Left colon (tissue), 2 donors: ENCODE results near the gene TMEM117. TPM values are rescaled to one million over a fixed set of nuclear protein-coding genes. Genes with fewer than 3 reads are reported as not detected.
"Not testable (repeated sequence)": the region's sequence is repeated elsewhere in the genome, so short reads cannot be mapped to it uniquely, and the experiment has no call there.

Experiments used
- ATAC-seq: fragments of 200-7000 bp; cut with Tn5 transposase; one replicate; pipeline ENCODE4 v1.9.1; 2020; ENCODE audit warnings: mild to moderate bottlenecking, moderate library complexity
- DNase-seq, 2 donors: peaks; one replicate each; pipeline ENCODE4 v3.0.0-alpha.2; 2020
- intact Hi-C, 2 donors: fragments of 100-400 bp; cut with DNase I in 1 of 2; cut with micrococcal nuclease in 1 of 2; formaldehyde crosslinking; loops; one replicate each; pipeline versions ENCODE4 v1.11.2 to v1.14.0; 2022; cut with DNase I, micrococcal nuclease
- total RNA-seq, 2 donors: library from RNA; stranded (reverse); fragmentation: NEBNext Ultra II Directional; extraction: Animal tissue kit (Norgen Biotek cat#: 25700); gene quantifications; one replicate each; pipeline ENCODE4 v1.2.1, GENCODE V29; 2021
- donor health status: DM: no; HTN: no; CAD: no.
- donor health status: DM: yes; HTN: yes; CAD: no.

TMEM117 gene
- total RNA-seq, 2 donors from 2014 or later: 10.5 to 11.5 TPM

- intact Hi-C loops: no loop called here
- ATAC-seq: peak; percentile 84
- DNase-seq: no peak
Measured at GRCh38 chr12:43981726-43982125, 145.8 kb downstream of the TMEM117 start.

DNA sequence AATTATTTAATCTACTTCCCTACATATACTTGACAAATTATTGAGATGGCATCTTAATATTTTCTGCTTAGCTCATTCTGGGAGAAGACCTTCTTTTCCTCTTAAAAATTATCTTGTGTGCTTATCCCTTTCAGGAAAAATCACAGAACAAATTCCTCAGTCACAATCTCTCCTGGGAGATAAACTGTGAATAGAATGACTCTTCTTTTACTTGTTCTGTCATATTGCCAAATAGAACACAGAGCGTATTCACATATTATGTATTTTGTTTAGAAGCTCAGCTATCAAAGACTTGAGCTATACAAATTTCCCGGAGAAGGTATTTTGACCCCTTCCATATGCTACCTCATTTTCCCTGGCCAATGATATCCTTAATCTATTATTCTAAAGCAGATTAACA is 146.7 kb downstream of the TMEM117 start:
- intact Hi-C loops: no loop called here
- no peak for DNase-seq
- no peak for ATAC-seq

- intact Hi-C loops: no loop called here
- DNase-seq (no peak), ATAC-seq (no peak)
Measured at GRCh38 chr12:43988838-43989560, 153.1 kb downstream of the TMEM117 start.

GRCh38 chr12:43992856-43993255 is 157.0 kb downstream of the TMEM117 start:
- intact Hi-C loops: no loop called here
- DNase-seq (no peak), ATAC-seq (no peak)

GRCh38 chr12:44000309-44000952 is 164.6 kb downstream of the TMEM117 start:
- ATAC-seq: peak; percentile 96
- DNase-seq: peak in 1 of 2 donors; percentile 18
- intact Hi-C loops: no loop called here

- ATAC-seq (no peak), DNase-seq (no peak)
- intact Hi-C loops: no loop called here
Measured at GRCh38 chr12:44002607-44003006, 166.7 kb downstream of the TMEM117 start.

GRCh38 chr12:44003721-44004120 is 167.8 kb downstream of the TMEM117 start:
- DNase-seq (no peak), ATAC-seq (no peak)
- intact Hi-C loops: no loop called here

- ATAC-seq (peak; percentile 51), DNase-seq (no peak)
- intact Hi-C loops: loop anchor here in 1 of 2 donors (10.0 kb wide), 1 partner anchor 909 kb away; no protein-coding TSS in a partner anchor
Measured at GRCh38 chr12:44015333-44015941, 179.6 kb downstream of the TMEM117 start.

DNA sequence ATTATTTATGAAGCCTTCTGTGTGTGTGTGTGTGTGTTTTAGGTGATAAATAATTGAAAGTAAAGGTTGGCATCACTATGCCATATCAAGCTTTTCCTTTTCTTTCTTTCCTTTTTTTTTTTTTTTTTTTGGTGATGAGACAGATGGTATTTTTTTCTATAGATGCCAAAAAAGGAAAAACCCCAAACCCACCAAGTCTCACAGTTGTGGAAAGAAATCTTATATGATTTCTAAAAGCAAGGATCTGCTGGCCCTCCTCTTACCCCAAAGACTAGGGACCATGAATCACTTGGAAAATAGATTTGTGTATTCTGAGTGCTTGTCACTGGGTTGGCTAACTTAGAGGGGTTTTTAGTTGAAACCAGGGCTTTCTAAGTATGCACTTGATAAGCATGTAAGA is 181.3 kb downstream of the TMEM117 start:
- ATAC-seq (no peak), DNase-seq (no peak)
- intact Hi-C loops: loop anchor here in 1 of 2 donors (10.0 kb wide), 1 partner anchor 908 kb away; no protein-coding TSS in a partner anchor

DNA sequence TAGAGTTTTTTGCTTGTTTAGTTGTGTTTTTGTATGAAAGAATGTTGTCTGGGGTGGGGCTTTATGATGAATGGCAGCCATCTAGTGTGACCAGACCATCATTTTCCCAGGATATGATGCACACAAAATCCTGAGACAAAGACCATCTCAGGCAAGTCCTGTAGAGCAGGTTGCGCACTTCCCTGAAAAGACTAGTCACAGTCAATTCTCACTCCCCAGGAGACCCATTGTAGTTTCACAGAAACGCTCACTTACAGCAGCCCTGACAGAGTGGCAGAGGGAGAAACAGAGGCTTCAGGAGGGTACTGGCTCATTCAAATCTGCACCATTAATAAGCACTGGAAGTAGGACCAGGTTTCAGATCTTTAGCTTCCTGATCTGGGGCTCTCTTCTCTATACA is 183.2 kb downstream of the TMEM117 start:
- intact Hi-C loops: loop anchor here in 1 of 2 donors (10.0 kb wide), 1 partner anchor 906 kb away; no protein-coding TSS in a partner anchor
- ATAC-seq: no peak

GRCh38 chr12:44020555-44020954 is 184.7 kb downstream of the TMEM117 start:
- no peak for ATAC-seq
- DNase-seq: no peak
- intact Hi-C loops: no loop called here

More for the DNA sequence above, 183.2 kb downstream of the TMEM117 start:
- no peak for DNase-seq

- ATAC-seq (no peak), DNase-seq (no peak)
- intact Hi-C loops: no loop called here
Measured at GRCh38 chr12:44021471-44021971, 185.6 kb downstream of the TMEM117 start.

DNA sequence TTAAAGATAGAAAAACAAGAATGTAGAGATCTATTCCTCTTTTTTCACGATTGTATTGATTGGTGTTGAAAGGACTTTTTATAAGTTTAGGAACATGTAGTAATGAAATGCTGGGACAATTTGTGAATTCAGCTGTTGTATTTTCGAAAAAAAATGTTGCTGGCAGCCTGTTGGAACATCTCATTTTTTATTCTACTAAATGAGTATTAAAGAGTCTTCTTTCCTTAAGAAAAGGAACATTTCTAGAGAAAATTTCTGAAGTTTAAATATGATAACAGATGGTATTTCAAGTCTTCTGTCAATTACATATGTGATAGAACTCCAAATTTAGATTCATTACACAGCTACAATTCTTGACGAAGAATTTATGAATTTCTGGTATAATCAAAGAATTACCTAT is 189.6 kb downstream of the TMEM117 start:
- DNase-seq: no peak
- intact Hi-C loops: no loop called here
- ATAC-seq: no peak

DNA sequence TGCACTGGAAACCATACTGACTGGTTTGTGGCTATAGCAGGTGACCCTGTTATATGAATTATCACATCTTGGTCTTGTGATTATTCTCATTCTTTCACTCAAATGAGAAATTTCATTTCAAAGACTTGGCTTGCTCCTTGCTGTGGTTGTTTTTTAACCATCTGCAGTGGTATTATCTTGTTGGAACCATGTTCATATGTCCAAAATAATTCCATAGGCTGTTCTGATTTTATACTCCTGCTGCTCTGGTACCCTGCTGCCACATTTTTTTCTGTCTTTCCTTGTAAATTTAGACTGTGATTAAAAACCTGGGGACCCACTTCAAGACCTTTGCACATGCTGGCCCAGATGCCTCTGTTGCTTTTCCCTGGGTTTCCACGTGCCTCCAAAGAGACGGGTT is 190.2 kb downstream of the TMEM117 start:
- ATAC-seq: no peak
- no peak for DNase-seq
- intact Hi-C loops: no loop called here

DNA sequence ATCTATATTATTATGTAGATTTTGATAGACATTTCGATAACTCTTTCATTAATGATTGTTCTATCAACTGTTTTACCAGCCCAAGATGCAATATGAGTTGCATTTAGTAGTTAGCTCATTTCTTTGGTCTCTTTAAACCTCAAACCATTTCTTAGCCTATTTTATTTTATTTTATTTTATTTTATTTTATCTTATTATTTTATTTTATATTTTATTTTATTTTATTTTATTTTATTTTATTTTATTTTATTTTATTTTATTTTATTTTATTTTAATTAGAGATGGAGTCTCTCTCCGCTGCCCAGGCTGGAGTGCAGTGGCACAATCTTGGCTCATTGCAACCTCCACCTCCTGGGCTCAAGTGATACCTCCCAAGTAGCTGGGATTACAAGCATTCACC is 191.0 kb downstream of the TMEM117 start:
- intact Hi-C loops, ATAC-seq, DNase-seq: not testable (repeated sequence)

- DNase-seq: no peak
- intact Hi-C loops: no loop called here
- ATAC-seq: no peak
Measured at GRCh38 chr12:44029194-44029593, 193.3 kb downstream of the TMEM117 start.

DNA sequence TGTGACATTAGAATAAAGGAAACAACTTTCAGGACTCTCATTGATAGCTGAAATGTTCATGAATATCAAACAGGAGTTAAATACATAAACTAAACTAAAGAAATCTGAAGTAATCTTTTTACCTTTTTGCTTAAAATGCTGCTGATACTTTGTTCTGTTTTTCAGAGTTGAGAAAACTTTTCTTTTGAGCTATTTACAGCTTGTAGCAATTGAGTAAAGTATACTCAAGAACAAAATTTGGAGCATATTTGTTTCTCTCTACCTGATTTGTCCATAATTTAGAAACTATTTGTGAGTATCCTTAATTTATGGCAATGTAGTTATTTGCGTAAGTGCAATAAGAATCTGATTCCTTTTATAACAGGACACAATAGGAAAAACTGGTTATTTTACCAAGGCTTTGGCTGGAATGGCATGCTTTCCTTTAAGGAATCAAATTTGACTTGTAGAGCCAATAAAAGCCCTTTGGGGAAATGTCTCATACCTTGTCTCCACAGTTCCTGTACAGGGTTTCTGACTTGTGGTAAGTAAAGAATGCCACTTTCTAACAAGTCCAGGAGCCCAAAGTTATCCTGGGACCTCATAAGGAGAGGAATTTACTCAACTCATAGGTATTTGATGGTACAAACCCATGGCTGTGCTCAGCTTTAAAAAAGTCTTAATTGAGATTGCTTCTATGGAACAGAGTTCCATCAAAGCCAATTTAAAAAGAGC is 195.7 kb downstream of the TMEM117 start:
- ATAC-seq (no peak), DNase-seq (no peak)
- intact Hi-C loops: no loop called here

GRCh38 chr12:44034906-44035305 is 199.0 kb downstream of the TMEM117 start:
- DNase-seq (no peak), ATAC-seq (no peak)
- intact Hi-C loops: no loop called here

- ATAC-seq (no peak), DNase-seq (no peak)
- intact Hi-C loops: no loop called here
Measured at GRCh38 chr12:44036875-44037443, 201.1 kb downstream of the TMEM117 start.
